Liver (tissue), 9 donors: ENCODE measurements around the gene ABCA8. TPM values are rescaled to one million over a fixed set of nuclear protein-coding genes. Genes with fewer than 3 reads are reported as not detected.
"Not testable (repeated sequence)": the region's sequence is repeated elsewhere in the genome, so short reads cannot be mapped to it uniquely, and the experiment has no call there.

Experiments
- DNase-seq: peaks from one replicate; pipeline ENCODE4 v3.0.0-alpha.2; 2017; ENCODE audit warnings: low spot score
- H3K27ac ChIP-seq, 2 donors: one replicate each; pipeline ENCODE4 v1.7.0; 2013; ENCODE audit warnings: inconsistent platforms in 2 of 2, low read length in 2 of 2, control low read depth in 1 of 2, low read depth in 1 of 2, mild to moderate bottlenecking in 1 of 2
- H3K27me3 ChIP-seq, 4 donors: one replicate each; pipeline versions ENCODE4 v1.6.1 to v1.7.0; 2013; ENCODE audit warnings: low read length in 3 of 4, inconsistent platforms in 1 of 4, mild to moderate bottlenecking in 1 of 4, moderate library complexity in 1 of 4; ENCODE audit not compliant: control insufficient read depth in 4 of 4, insufficient read depth in 4 of 4
- H3K36me3 ChIP-seq, 4 donors: one replicate each; pipeline versions ENCODE4 v1.6.1 to v1.7.0; 2013; ENCODE audit warnings: low read length in 3 of 4, mild to moderate bottlenecking in 3 of 4, low read depth in 1 of 4, moderate library complexity in 1 of 4; ENCODE audit not compliant: control insufficient read depth in 4 of 4, insufficient read depth in 3 of 4
- H3K4me1 ChIP-seq, 4 donors: one replicate each; pipeline versions ENCODE4 v1.6.1 to v1.7.0; 2013; ENCODE audit warnings: low read length in 3 of 4, mild to moderate bottlenecking in 3 of 4, moderate library complexity in 1 of 4; ENCODE audit not compliant: control insufficient read depth in 4 of 4, insufficient read depth in 4 of 4
- H3K4me3 ChIP-seq, 3 donors: one replicate each; pipeline versions ENCODE4 v1.6.1 to v1.7.0; 2013; ENCODE audit warnings: low read length in 3 of 3, control low read depth in 1 of 3, low read depth in 1 of 3, mild to moderate bottlenecking in 1 of 3
- H3K9ac ChIP-seq, 2 donors: one replicate each; pipeline ENCODE4 v1.7.0; 2013; ENCODE audit warnings: low read length in 2 of 2, mild to moderate bottlenecking in 2 of 2, moderate library complexity in 2 of 2, control low read depth in 1 of 2, low read depth in 1 of 2
- H3K9me3 ChIP-seq, 4 donors: one replicate each; pipeline versions ENCODE4 v1.6.1 to v1.7.0; 2013; ENCODE audit warnings: low read length in 3 of 4; ENCODE audit not compliant: control insufficient read depth in 4 of 4
- ATF3 ChIP-seq: IDR thresholded peaks from 2 replicates; pipeline ENCODE4 v1.6.1; 2016; ENCODE audit warnings: antibody characterized with exemption
- CTCF ChIP-seq: fragments of 150-350 bp; IDR thresholded peaks from 2 replicates; pipeline ENCODE4 v1.5.1; 2017; ENCODE audit warnings: improper control_type of control experiment, low read depth, low read length; ENCODE audit not compliant: missing input control
- EGR1 ChIP-seq, 2 donors: IDR thresholded peaks; 2 replicates each; pipeline ENCODE4 v1.6.1; 2016 to 2018; ENCODE audit warnings: antibody characterized with exemption in 2 of 2, low read depth in 2 of 2
- FOXA1 ChIP-seq: IDR thresholded peaks from 2 replicates; pipeline ENCODE4 v1.6.1; 2016; ENCODE audit warnings: antibody characterized with exemption
- FOXA2 ChIP-seq: IDR thresholded peaks from 2 replicates; pipeline ENCODE4 v1.6.1; 2016; ENCODE audit warnings: antibody characterized with exemption
- GABPA ChIP-seq, 2 donors: IDR thresholded peaks in 1 of 2; conservative IDR thresholded peaks in 1 of 2; 2 replicates each; pipeline ENCODE4 v1.6.1; 2016; ENCODE audit warnings: antibody characterized with exemption in 2 of 2, mild to moderate bottlenecking in 1 of 2, moderate library complexity in 1 of 2
- HNF4A ChIP-seq, 2 donors: conservative IDR thresholded peaks; 2 replicates each; pipeline ENCODE4 v1.6.1; 2016; ENCODE audit warnings: antibody characterized with exemption in 2 of 2, mild to moderate bottlenecking in 2 of 2
- HNF4G ChIP-seq: IDR thresholded peaks from 2 replicates; pipeline ENCODE4 v1.6.1; 2016; ENCODE audit warnings: antibody characterized with exemption
- JUND ChIP-seq, 2 donors: IDR thresholded peaks; 2 replicates each; pipeline ENCODE4 v1.6.1; 2016; ENCODE audit warnings: antibody characterized with exemption in 2 of 2
- MAX ChIP-seq: IDR thresholded peaks from 2 replicates; pipeline ENCODE4 v1.6.1; 2016; ENCODE audit warnings: antibody characterized with exemption
- NR2F2 ChIP-seq: IDR thresholded peaks from 2 replicates; pipeline ENCODE4 v1.6.1; 2016; ENCODE audit warnings: antibody characterized with exemption
- RAD21 ChIP-seq, 2 donors: IDR thresholded peaks; 2 replicates each; pipeline ENCODE4 v1.6.1; 2016; ENCODE audit warnings: antibody characterized with exemption in 2 of 2, mild to moderate bottlenecking in 2 of 2
- REST ChIP-seq: IDR thresholded peaks from 2 replicates; pipeline ENCODE4 v1.6.1; 2016; ENCODE audit warnings: antibody characterized with exemption, mild to moderate bottlenecking
- RXRA ChIP-seq, 2 donors: IDR thresholded peaks; 2 replicates each; pipeline ENCODE4 v1.6.1; 2017 to 2018; ENCODE audit warnings: antibody characterized with exemption in 2 of 2, mild to moderate bottlenecking in 1 of 2
- SP1 ChIP-seq: IDR thresholded peaks from 2 replicates; pipeline ENCODE4 v1.6.1; 2018; ENCODE audit warnings: antibody characterized with exemption, mild to moderate bottlenecking
- TAF1 ChIP-seq: conservative IDR thresholded peaks from 2 replicates; pipeline ENCODE4 v1.6.1; 2016; ENCODE audit warnings: antibody characterized with exemption, mild to moderate bottlenecking
- YY1 ChIP-seq: IDR thresholded peaks from 2 replicates; pipeline ENCODE4 v1.6.1; 2016; ENCODE audit warnings: antibody characterized with exemption, mild to moderate bottlenecking
- ZBTB33 ChIP-seq: IDR thresholded peaks from 2 replicates; pipeline ENCODE4 v1.6.1; 2016; ENCODE audit warnings: antibody characterized with exemption
- WGBS: extraction: QIAGEN DNeasy Blood & Tissue Kit; methylation state at CpG from one replicate; pipeline ENCODE4 v1.1.7; 2013; 5-methylcytosine and 5-hydroxymethylcytosine counted together
- polyA plus RNA-seq, 2 donors: library from polyadenylated mRNA; stranded (reverse) in 1 of 2; unstranded in 1 of 2; fragments of 200-250 nt in 1 of 2; fragments of >200 nt in 1 of 2; fragmentation: Nextera tagmentation in 1 of 2; extraction: Ambion mirVana in 1 of 2; gene quantifications; one replicate each; pipeline versions ENCODE4 v1.2.1 to v1.2.3, GENCODE V29; 2013 to 2015
- total RNA-seq, 2 donors: library from RNA; depleted of rRNA; stranded (reverse); fragments of >200 nt; gene quantifications; one replicate each; pipeline ENCODE4 v1.2.3, GENCODE V29; 2014
- donor health status: healthy.
- donor health status: healthy.
- donor health status: healthy.
- donor health status: healthy.
- donor health status: healthy.

Gene ABCA8
- 10 to 100 TPM; 11.4 to 72.2 TPM for total RNA-seq
- polyA plus RNA-seq = 10 to 100 TPM in 1 of 2 donors, 1 to 10 TPM in 1; 9.3 to 16.5 TPM

- H3K36me3 ChIP-seq = no peaks in the 10 kb centered on the region
- no peak for TF ChIP-seq EGR1 (IDR thresholded peaks at IDR 0.05; ENCODE audit: low read depth in 2 of 2)
- no peak for TF ChIP-seq ATF3
- peak; percentile 66 for TF ChIP-seq TAF1
- no peak for TF ChIP-seq FOXA1
- TF ChIP-seq HNF4A (conservative IDR thresholded peaks at IDR 0.05) = peak; percentile 36 to 53
- TF ChIP-seq RAD21 (IDR thresholded peaks at IDR 0.05) = peak; percentile 38 to 55
- TF ChIP-seq ZBTB33 = peak; percentile 18
- peak; percentile 71 for TF ChIP-seq YY1
- peak; percentile 27 to 69 for TF ChIP-seq RXRA (IDR thresholded peaks at IDR 0.05)
- no peak for TF ChIP-seq CTCF
- peak; percentile 48 for TF ChIP-seq SP1
- TF ChIP-seq FOXA2 = no peak
- peak in 1 of 2 donors; percentile 18 for TF ChIP-seq GABPA (IDR thresholded peaks at IDR 0.05 in 1 of 2, conservative IDR thresholded peaks at IDR 0.05 in 1 of 2)
- no peak for TF ChIP-seq MAX
- TF ChIP-seq JUND (IDR thresholded peaks at IDR 0.05) = peak; percentile 18 to 57
- TF ChIP-seq NR2F2 = no peak
- peak; percentile 87 for TF ChIP-seq REST
- no peak for TF ChIP-seq HNF4G
- peak within 1 kb of the TSS; percentile 75 to 84 for H3K9ac ChIP-seq
- no peak for DNase-seq
- H3K27me3 ChIP-seq = no peaks in the 10 kb centered on the region
- H3K4me3 ChIP-seq = peak within 1 kb of the TSS; percentile 44 to 77 (median 61)
- H3K27ac ChIP-seq = peak within 1 kb of the TSS; percentile 69 to 77
- peaks cover 0 to 22% (median 2%) of the 10 kb centered on the region in 4 donors for H3K4me1 ChIP-seq
- H3K9me3 ChIP-seq = no peaks in the 10 kb centered on the region
- 22% methylated on average over 4 of the region's 4 CpGs for WGBS
Observed at GRCh38 chr17:68955181-68955841, at the start of gene ABCA8. ABCA8 (minus strand) TSS chr17:68955392; CDS start chr17:68942034, 13,358 bp downstream.

GRCh38 chr17:69004759-69005158, 49.6 kb upstream of the ABCA8 start:
- DNase-seq, H3K27ac ChIP-seq, H3K4me3 ChIP-seq, H3K9ac ChIP-seq, H3K9me3 ChIP-seq, H3K27me3 ChIP-seq, H3K4me1 ChIP-seq: not testable (repeated sequence)
- H3K36me3 ChIP-seq = peaks cover 4 to 18% (median 9%) of the 10 kb centered on the region in 4 donors
- 95% methylated on average over 24 of the region's 27 CpGs for WGBS

- not testable (repeated sequence) for H3K36me3 ChIP-seq, H3K27ac ChIP-seq, H3K9ac ChIP-seq, H3K9me3 ChIP-seq, DNase-seq, H3K4me3 ChIP-seq, H3K4me1 ChIP-seq, H3K27me3 ChIP-seq
- WGBS = 83% methylated on average over 3 of the region's 3 CpGs
Observed at GRCh38 chr17:68999743-69000142, 44.6 kb upstream of the ABCA8 start.
